Spinal cord (tissue), 10 donors: ENCODE data around the gene FASN. TPM values are rescaled to one million over a fixed set of nuclear protein-coding genes. Genes with fewer than 3 reads are reported as not detected.
A peak's percentile ranks its signal among the peaks of the same experiment; 100 is the strongest.

Experiments used
- DNase-seq, 6 donors: peaks; one replicate each; pipeline versions ENCODE4 v3.0.0 to v3.0.0-alpha.2; 2013 to 2015; ENCODE audit warnings: low spot score in 6 of 6, low read depth in 4 of 6
- H3K27ac ChIP-seq: one replicate; pipeline ENCODE4 v1.5.1; 2013; ENCODE audit warnings: low read depth, low read length, control low read depth
- H3K27me3 ChIP-seq: one replicate; pipeline ENCODE4 v1.6.1; 2013; ENCODE audit warnings: low read length; ENCODE audit not compliant: control insufficient read depth, insufficient read depth
- H3K36me3 ChIP-seq: one replicate; pipeline ENCODE4 v1.6.1; 2013; ENCODE audit warnings: low read length; ENCODE audit not compliant: control insufficient read depth, insufficient read depth
- H3K4me1 ChIP-seq: one replicate; pipeline ENCODE4 v1.6.1; 2013; ENCODE audit warnings: low read length; ENCODE audit not compliant: control insufficient read depth, insufficient read depth
- H3K4me3 ChIP-seq: one replicate; pipeline ENCODE4 v1.5.1; 2013; ENCODE audit warnings: low read depth, low read length, control low read depth
- H3K9me3 ChIP-seq: one replicate; pipeline ENCODE4 v1.6.1; 2013; ENCODE audit warnings: low read length; ENCODE audit not compliant: control insufficient read depth, insufficient read depth
- WGBS: methylation state at CpG from one replicate; pipeline ENCODE4 v1.1.5; 2013; ENCODE audit warnings: missing lambda C conversion rate; ENCODE audit not compliant: insufficient coverage; 5-methylcytosine and 5-hydroxymethylcytosine counted together
- polyA plus RNA-seq, 2 donors: library from polyadenylated mRNA; unstranded; fragments of 120-200 nt; gene quantifications; one replicate each; pipeline ENCODE4 v1.2.1, GENCODE V29; 2013; ENCODE audit not compliant: insufficient read length in 2 of 2
- total RNA-seq, 2 donors: library from RNA; depleted of rRNA in 1 of 2; stranded (reverse); fragments of 120-200 nt in 1 of 2; fragments of >200 nt in 1 of 2; gene quantifications; one replicate each; pipeline versions ENCODE4 v1.2.3 to v1.2.4, GENCODE V29; 2013 to 2014
- donor health status: healthy.

FASN gene
- total and polyA plus RNA-seq, 4 donors, result 57.7 to 184 (median 110) TPM

- no peaks in the 10 kb centered on the region for H3K9me3 ChIP-seq
- H3K4me3 ChIP-seq, result no peak overlapping the region
- H3K27me3 ChIP-seq, result no peaks in the 10 kb centered on the region
- H3K27ac ChIP-seq, result peak overlapping the region; percentile 40
- peaks cover 18% of the 10 kb centered on the region for H3K4me1 ChIP-seq
- WGBS, result 27% methylated on average over 2 of the region's 12 CpGs
- DNase-seq, result peak in 2 of 6 donors; percentile 64 to 70
- H3K36me3 ChIP-seq, result peaks cover 41% of the 10 kb centered on the region
Measured at GRCh38 chr17:82118815-82119380, 20.9 kb upstream of the FASN start.

- WGBS, result 81% methylated on average over 13 of the region's 18 CpGs
- Histone ChIP-seq H3K9me3 (no peaks in the 10 kb centered on the region), H3K4me3 (no peak overlapping the region), H3K27me3 (no peaks in the 10 kb centered on the region), H3K27ac (peak overlapping the region; percentile 19), H3K36me3 (peaks cover 47% of the 10 kb centered on the region), H3K4me1 (peaks cover 18% of the 10 kb centered on the region)
- DNase-seq, result no peak
Measured at GRCh38 chr17:82118168-82118814, 20.3 kb upstream of the FASN start.

DNA sequence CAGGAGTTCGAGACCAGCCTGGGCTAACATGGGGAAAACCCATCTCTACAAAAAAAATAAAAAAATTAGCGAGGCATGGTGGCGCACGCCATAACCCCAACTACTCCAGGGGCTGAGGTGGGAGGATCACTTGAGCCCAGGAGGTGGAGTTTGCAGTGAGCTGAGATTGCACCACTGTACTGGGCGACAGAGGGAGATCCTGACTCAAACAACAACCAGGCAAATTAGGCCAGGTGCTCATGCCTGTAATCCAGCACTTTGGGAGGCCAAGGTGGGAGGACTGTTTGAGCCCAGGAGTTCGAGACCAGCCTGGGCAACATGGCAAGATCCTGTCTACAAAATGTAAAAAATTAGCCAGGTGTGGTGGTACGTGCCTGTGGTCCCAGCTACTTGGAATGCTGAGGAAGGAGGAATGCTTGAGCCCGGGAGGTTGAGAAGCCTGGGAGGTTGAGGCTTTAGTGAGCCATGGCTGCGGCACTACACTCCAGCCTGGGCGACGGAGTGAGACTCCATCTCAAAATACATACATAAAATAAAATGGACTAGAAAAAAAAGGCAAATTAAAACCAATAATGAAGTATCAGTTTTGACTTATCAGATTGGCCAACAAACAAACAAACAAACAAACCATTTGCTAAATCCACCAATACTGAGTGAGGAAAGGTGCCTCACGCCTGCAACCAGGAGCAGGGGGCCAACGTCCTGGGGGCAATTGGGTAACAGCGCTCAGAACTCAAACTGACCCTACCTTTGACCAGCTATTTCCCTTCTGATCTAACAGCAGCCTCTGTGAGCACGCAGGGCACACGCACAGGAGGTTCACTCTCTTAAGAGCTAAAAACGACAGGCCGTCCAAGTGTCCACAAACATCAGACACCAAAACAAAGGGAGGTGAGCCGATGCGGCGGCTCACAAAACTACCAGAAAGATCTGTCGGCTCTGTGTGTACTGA, 19.4 kb upstream of the FASN start:
- Histone ChIP-seq H3K36me3 (peaks cover 51% of the 10 kb centered on the region), H3K4me1 (peaks cover 18% of the 10 kb centered on the region), H3K27ac (no peak overlapping the region), H3K9me3 (no peaks in the 10 kb centered on the region), H3K27me3 (no peaks in the 10 kb centered on the region), H3K4me3 (no peak overlapping the region)
- no peak for DNase-seq
- 80% methylated on average over 8 of the region's 22 CpGs for WGBS

DNA sequence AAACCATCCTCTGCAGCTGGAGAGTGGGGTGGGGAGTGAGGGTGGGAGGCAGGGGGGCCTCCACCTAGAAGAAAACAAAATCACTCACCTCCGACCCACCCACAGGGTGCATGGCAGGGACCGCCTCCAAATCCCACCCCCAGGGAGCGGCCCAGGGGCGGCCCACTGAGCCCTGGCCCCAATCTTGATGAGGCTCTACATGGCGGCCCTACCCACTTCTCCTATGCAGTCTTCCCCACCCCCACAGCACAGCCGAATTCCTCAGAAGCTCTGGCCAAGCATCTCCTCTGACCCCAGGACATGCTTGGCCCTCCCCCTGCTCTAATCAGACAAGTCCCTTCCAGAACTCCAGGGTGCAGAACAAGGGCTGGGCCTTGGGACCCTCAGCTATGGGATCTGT, 18.2 kb upstream of the FASN start:
- Histone ChIP-seq H3K27me3 (no peaks in the 10 kb centered on the region), H3K27ac (no peak overlapping the region), H3K4me1 (peaks cover 14% of the 10 kb centered on the region), H3K9me3 (no peaks in the 10 kb centered on the region), H3K4me3 (no peak overlapping the region), H3K36me3 (peaks cover 51% of the 10 kb centered on the region)
- DNase-seq, result no peak
- whole genome bisulfite sequencing, result 60% methylated on average over 4 of the region's 6 CpGs

- Histone ChIP-seq H3K9me3 (no peaks in the 10 kb centered on the region), H3K4me3 (no peak overlapping the region), H3K36me3 (peaks cover 49% of the 10 kb centered on the region), H3K27ac (no peak overlapping the region), H3K27me3 (no peaks in the 10 kb centered on the region), H3K4me1 (peaks cover 14% of the 10 kb centered on the region)
- no peak for DNase-seq
- 97% methylated on average over 5 of the region's 9 CpGs for WGBS
Measured at GRCh38 chr17:82114872-82115271, 16.8 kb upstream of the FASN start.

DNA sequence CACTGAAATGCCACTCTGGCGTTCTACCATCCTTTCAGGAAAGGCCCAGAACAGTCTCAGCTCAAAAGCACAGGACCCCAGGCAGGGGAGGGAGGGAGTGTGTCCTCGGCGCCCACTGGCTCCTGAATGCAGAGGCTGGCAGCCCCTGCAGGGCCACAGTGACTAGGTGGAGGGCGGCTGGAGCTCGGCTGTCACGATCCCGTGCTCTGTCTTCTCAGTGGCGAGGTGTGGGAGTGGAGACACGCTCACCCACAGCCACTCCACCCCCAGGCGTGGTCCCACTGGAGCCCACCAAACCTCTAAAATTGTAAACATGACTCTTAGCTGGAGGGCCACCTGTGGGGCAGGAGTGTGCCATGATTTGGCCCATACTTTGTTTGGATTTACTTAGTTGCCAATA, 16.4 kb upstream of the FASN start:
- H3K4me1 ChIP-seq, result peaks cover 11% of the 10 kb centered on the region
- peaks cover 45% of the 10 kb centered on the region for H3K36me3 ChIP-seq
- H3K4me3 ChIP-seq, result no peak overlapping the region
- no peaks in the 10 kb centered on the region for H3K27me3 ChIP-seq
- 79% methylated on average over 3 of the region's 10 CpGs for WGBS
- no peak for DNase-seq
- no peaks in the 10 kb centered on the region for H3K9me3 ChIP-seq
- H3K27ac ChIP-seq, result no peak overlapping the region

- WGBS, result 89% methylated on average over 11 of the region's 13 CpGs
- Histone ChIP-seq H3K4me1 (peaks cover 8% of the 10 kb centered on the region), H3K27me3 (no peaks in the 10 kb centered on the region), H3K9me3 (no peaks in the 10 kb centered on the region), H3K27ac (no peak overlapping the region), H3K4me3 (no peak overlapping the region), H3K36me3 (peaks cover 48% of the 10 kb centered on the region)
- no peak for DNase-seq
Measured at GRCh38 chr17:82113941-82114340, 15.9 kb upstream of the FASN start.

- Histone ChIP-seq H3K36me3 (peaks cover 53% of the 10 kb centered on the region), H3K27me3 (no peaks in the 10 kb centered on the region), H3K4me1 (peaks cover 4% of the 10 kb centered on the region), H3K4me3 (no peak overlapping the region), H3K9me3 (no peaks in the 10 kb centered on the region), H3K27ac (no peak overlapping the region)
- DNase-seq, result no peak
- 91% methylated on average over 7 of the region's 9 CpGs for WGBS
Measured at GRCh38 chr17:82113422-82113821, 15.4 kb upstream of the FASN start.

- no peak for DNase-seq
- Histone ChIP-seq H3K27ac (no peak overlapping the region), H3K4me3 (no peak overlapping the region), H3K4me1 (peaks cover 4% of the 10 kb centered on the region), H3K9me3 (no peaks in the 10 kb centered on the region), H3K36me3 (peaks cover 57% of the 10 kb centered on the region), H3K27me3 (no peaks in the 10 kb centered on the region)
- whole genome bisulfite sequencing, result 96% methylated on average over 5 of the region's 6 CpGs
Measured at GRCh38 chr17:82112914-82113311, 14.9 kb upstream of the FASN start.
